Measurements from ENCODE around the gene LRRC42. TPM values are rescaled to one million over a fixed set of nuclear protein-coding genes. Genes with fewer than 3 reads are reported as not detected.

Gene LRRC42
- polyA plus RNA-seq, 2 of the 4 experiments (the other 2 are of a cell fraction): 29.7 to 35.1 TPM

DNA sequence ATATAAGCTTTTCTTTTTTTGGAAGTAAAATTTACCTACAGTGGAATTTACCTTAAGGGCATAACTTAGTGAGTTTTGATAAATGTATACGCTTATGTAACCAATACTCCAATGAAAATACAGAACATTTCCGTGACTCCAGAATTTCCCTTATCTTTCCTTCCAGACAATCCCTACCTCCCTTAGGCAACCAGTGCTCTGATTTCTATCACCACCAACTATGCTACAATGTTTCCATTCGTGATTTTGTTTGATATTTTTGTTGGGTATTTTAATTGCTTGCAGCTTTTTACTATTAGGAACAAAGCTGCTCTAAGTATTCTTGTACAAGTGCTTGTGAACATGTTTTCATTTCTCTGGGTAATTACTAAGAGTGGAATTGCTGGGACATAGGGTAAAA lies 15.2 kb upstream of the LRRC42 start:
- no peak for TF ChIP-seq HOXB13 (CRISPR knock-in tag; IDR thresholded peaks at IDR 0.05; ENCODE audit: low read depth)
- no peak for TF ChIP-seq E2F6 (IDR thresholded peaks at IDR 0.05; ENCODE audit: borderline replicate concordance, low read depth)
- TF ChIP-seq SREBF2 (IDR thresholded peaks at IDR 0.05): no peak
- TF ChIP-seq POLR2AphosphoS2 (conservative IDR thresholded peaks at IDR 0.05; ENCODE audit: low read length): no peak
- TF ChIP-seq POLR2A (IDR thresholded peaks at IDR 0.05; ENCODE audit: low read length): no peak
- TF ChIP-seq HOXB5 (CRISPR knock-in tag; IDR thresholded peaks at IDR 0.05): no peak
- TF ChIP-seq TP53 (CRISPR knock-in tag; IDR thresholded peaks at IDR 0.05): no peak
- no peak for TF ChIP-seq FOSL2 (IDR thresholded peaks at IDR 0.05)
- TF ChIP-seq FOSL2 (CRISPR knock-in tag; IDR thresholded peaks at IDR 0.05): no peak
- TF ChIP-seq CHD4 (IDR thresholded peaks at IDR 0.05; ENCODE audit: borderline replicate concordance): no peak
- Histone ChIP-seq H3K4me1 (no peaks in the 10 kb centered on the region), H3K4me3 (no peak overlapping the region), H3K4me2 (no peak overlapping the region), H3K27ac (no peak overlapping the region), H3K9me3 (peaks cover 28% of the 10 kb centered on the region; the same call in 2 of the 3 replicates)
- POLR2A ChIA-PET: no interaction called here
- no peak for DNase-seq (ENCODE audit: low read depth in 1 of 2, low spot score in 1 of 2)
- ATAC-seq: no peak
- WGBS (ENCODE audit: missing lambda C conversion rate): 96% methylated on average over 3 of the region's 3 CpGs
- CTCF ChIA-PET: interaction anchor here (1.2 kb wide), 1 partner anchor 14 kb away, joined by 3 read pairs; no protein-coding TSS in a partner anchor
- no peak for FAIRE-seq

- no peak overlapping the region for H3K27ac ChIP-seq
- H3K4me1 ChIP-seq: no peaks in the 10 kb centered on the region
- no peak for ATAC-seq
- ChIA-PET POLR2A (no interaction called here), CTCF (interaction anchor here (0.7 to 1.2 kb wide), 2 partner anchors 13 to 72 kb away, joined by 3 read pairs; no protein-coding TSS in a partner anchor)
- TF ChIP-seq NR3C1 (IDR thresholded peaks at IDR 0.05) (no peak), FOSB (CRISPR knock-in tag; IDR thresholded peaks at IDR 0.05) (no peak), ZFP36 (IDR thresholded peaks at IDR 0.05; ENCODE audit: borderline replicate concordance, partially characterized antibody) (no peak)
- WGBS (ENCODE audit: missing lambda C conversion rate): 95% methylated on average over 2 of the region's 2 CpGs
- FAIRE-seq: no peak
- H3K4me2 ChIP-seq: no peak overlapping the region
- DNase-seq (ENCODE audit: low read depth in 1 of 2, low spot score in 1 of 2): no peak
- peaks cover 28% of the 10 kb centered on the region; the same call in 2 of the 3 replicates for H3K9me3 ChIP-seq
- no peak overlapping the region for H3K4me3 ChIP-seq
These were observed 14.6 kb upstream of the LRRC42 start for GRCh38 chr1:53931523-53931922.

- WGBS (ENCODE audit: missing lambda C conversion rate): 93% methylated on average over 1 of the region's 1 CpG
- H3K4me3 ChIP-seq: no peak overlapping the region
- no peak for ATAC-seq
- DNase-seq (ENCODE audit: low read depth in 1 of 2, low spot score in 1 of 2): no peak
- peaks cover 28% of the 10 kb centered on the region; the same call in 2 of the 3 replicates for H3K9me3 ChIP-seq
- no peak for FAIRE-seq
- H3K27ac ChIP-seq: no peak overlapping the region
- ChIA-PET CTCF (interaction anchor here (1.7 kb wide), 1 partner anchor 55 kb away, joined by 4 read pairs; no protein-coding TSS in a partner anchor), POLR2A (interaction anchor here (1.1 kb wide), 1 partner anchor 11 kb away, joined by 3 read pairs; the partner anchor contains the start of gene IFT25)
- TF ChIP-seq CHD2 (IDR thresholded peaks at IDR 0.05; ENCODE audit: low read length, partially characterized antibody) (no peak), EHMT2 (IDR thresholded peaks at IDR 0.05; ENCODE audit: low read depth) (no peak), MAX (IDR thresholded peaks at IDR 0.05) (no peak), FOSB (CRISPR knock-in tag; IDR thresholded peaks at IDR 0.05) (no peak), RCOR1 (IDR thresholded peaks at IDR 0.05; ENCODE audit: low read depth, low read length) (no peak), FOXS1 (CRISPR knock-in tag; IDR thresholded peaks at IDR 0.05) (no peak), HOXA7 (CRISPR knock-in tag; IDR thresholded peaks at IDR 0.05) (no peak), CBX8 (IDR thresholded peaks at IDR 0.05) (no peak), ZNF302 (CRISPR knock-in tag; IDR thresholded peaks at IDR 0.05) (no peak), RNF2 (IDR thresholded peaks at IDR 0.05; ENCODE audit: borderline replicate concordance, low read depth) (no peak), MAFK (IDR thresholded peaks at IDR 0.05; ENCODE audit: partially characterized antibody) (no peak), POLR2A (IDR thresholded peaks at IDR 0.05; ENCODE audit: low read length) (no peak), JUNB (IDR thresholded peaks at IDR 0.05) (no peak)
- TF ChIP-seq, protein P1, sequence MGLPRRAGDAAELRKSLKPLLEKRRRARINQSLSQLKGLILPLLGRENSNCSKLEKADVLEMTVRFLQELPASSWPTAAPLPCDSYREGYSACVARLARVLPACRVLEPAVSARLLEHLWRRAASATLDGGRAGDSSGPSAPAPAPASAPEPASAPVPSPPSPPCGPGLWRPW (IDR thresholded peaks at IDR 0.05): no peak
- TF ChIP-seq, protein P2, sequence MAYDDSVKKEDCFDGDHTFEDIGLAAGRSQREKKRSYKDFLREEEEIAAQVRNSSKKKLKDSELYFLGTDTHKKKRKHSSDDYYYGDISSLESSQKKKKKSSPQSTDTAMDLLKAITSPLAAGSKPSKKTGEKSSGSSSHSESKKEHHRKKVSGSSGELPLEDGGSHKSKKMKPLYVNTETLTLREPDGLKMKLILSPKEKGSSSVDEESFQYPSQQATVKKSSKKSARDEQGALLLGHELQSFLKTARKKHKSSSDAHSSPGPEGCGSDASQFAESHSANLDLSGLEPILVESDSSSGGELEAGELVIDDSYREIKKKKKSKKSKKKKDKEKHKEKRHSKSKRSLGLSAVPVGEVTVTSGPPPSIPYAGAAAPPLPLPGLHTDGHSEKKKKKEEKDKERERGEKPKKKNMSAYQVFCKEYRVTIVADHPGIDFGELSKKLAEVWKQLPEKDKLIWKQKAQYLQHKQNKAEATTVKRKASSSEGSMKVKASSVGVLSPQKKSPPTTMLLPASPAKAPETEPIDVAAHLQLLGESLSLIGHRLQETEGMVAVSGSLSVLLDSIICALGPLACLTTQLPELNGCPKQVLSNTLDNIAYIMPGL (CRISPR knock-in tag; IDR thresholded peaks at IDR 0.05; ENCODE audit: borderline replicate concordance): no peak
- no peak overlapping the region for H3K4me2 ChIP-seq
- no peaks in the 10 kb centered on the region for H3K4me1 ChIP-seq
These were observed 11.9 kb upstream of the LRRC42 start for GRCh38 chr1:53934170-53934765.

All from A549 (cell line).